ENCODE results near the gene HOXB2.
A peak's percentile ranks its signal among the peaks of the same experiment; 100 is the strongest.

Gene HOXB2

DNA sequence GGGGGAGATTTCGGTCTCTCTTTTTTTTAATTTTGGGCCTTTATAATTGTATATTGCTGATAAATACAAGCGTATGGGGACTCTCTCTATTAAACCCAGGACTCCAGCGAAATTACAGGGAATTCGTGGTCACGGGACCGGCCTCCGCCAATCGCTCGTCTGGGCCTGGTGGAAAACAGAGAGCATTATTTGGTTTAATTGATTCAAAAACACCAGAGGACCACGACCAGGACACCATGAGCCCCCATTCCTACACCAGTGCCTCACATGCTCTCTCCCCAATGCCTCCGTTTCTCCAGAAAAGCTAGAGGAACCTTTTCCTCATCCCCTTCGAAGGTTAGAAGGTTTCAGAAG, at the start of gene HOXB2:
Gene HOXB2 (minus strand): TSS at position 88 of the 354 bp plus-strand sequence. CDS start 198 bp downstream, outside the sequence.
- FAIRE-seq = peak; percentile 47

DNA sequence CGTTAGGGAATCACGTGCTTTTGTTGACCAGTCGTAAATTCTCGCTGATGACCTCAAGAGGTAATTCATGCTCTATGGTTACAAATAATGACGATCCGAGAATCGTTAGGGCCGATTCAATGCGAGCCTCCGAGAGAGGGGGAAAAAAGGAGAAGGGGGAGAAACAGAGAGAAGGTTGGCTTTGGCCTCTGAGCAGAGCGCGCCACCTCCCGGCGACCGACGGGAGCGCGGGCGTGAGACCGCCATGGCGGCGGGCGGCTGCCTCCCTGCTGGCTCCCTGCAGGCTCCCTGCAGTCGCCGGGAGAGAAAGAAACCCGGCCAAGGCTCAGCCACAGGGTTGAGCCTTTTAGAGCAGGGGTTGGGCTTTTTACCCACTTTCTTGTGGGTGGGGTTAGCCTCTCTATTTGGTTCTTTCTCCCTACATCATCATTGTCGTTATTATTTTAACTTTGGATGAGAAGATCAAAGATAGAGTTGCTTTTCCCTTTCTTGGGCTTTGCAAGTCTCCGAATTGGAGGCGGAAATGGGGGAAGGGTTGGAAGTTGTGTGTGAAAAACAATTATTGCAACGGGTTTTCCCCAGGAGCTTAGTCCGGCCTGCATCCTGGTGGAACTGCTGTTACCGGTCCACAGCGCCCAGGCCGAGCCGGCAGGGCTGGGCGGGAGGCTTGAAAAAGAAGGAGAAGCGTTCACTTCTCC, 49.1 kb upstream of the HOXB2 start:
- peak; percentile 95 for FAIRE-seq

DNA sequence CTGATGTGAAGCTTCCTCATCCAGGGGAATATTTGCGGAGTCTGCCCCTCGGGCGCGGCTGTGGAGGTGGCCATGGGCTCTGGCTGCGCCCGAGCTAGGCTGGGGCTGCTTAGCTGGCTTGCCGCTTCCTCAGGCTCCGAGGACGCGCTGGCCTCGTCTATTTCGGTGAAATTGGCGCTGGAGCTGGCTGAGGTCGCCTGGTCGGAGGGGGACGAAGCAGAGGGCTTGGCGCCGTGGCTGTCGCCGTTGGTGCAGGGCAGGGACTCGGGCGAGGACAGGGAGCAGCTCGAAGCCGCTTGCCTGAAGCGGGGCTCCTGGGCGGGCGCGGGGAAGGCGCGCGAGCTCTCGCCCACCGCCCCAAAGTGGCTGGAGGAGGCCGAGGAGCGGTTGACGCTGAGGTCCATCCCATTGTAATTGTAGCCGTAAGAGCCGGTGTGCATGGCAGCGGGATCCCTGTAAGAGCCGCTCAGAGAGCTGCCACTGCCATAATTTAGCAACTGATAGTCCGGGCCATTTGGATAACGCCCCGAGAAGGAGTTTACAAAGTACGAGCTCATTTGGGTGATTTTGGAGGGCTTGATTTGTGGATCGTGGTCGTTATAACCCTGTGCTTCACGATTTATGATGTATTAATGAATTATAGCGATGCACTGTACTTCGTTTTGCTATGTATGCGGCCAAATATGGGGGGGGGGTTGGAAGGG, 48.4 kb upstream of the HOXB2 start, which contains the start of gene HOXB5:
Gene HOXB5 (minus strand): TSS at position 654 of the 704 bp plus-strand sequence. CDS start 97 bp downstream, at position 557.
- FAIRE-seq = no peak

DNA sequence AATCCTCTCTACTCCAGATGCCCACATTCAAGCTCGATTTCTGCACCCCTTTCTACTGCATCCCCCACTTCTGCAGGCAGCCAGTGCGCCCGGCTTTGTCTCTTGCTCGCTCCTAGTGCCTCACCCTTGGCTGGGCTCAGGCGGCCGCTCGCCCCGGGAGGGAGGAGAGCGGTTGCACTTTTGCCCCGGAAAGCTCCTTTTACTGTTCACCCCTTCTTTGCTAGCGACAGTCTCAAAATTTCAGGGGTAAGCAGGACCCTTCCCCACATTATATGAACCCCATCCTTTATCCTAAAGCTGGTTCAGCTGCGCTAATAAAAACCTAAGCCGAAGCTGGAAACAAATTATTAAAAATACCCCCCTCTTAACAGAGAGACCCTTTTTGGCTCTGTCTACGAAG, 47.7 kb upstream of the HOXB2 start:
- FAIRE-seq = no peak

DNA sequence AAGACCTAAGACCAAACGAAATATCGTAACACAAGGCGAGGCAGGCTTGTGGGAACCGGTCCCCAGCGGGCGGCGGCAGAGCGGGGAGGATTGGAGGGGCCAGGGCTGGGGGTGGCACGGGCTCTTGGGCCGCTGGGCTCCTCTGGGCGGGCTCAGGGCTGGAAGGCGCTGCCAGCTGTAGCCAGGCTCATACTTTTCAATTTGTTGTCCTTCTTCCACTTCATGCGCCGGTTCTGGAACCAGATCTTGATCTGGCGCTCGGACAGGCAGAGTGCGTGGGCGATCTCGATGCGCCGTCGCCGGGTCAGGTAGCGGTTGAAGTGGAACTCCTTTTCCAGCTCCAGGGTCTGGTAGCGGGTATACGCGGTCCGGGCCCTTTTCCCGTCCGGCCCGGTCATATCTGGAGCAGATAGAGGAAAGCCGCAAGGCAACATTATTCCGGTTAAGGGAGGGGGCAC, 47.2 kb upstream of the HOXB2 start:
- no peak for FAIRE-seq

DNA sequence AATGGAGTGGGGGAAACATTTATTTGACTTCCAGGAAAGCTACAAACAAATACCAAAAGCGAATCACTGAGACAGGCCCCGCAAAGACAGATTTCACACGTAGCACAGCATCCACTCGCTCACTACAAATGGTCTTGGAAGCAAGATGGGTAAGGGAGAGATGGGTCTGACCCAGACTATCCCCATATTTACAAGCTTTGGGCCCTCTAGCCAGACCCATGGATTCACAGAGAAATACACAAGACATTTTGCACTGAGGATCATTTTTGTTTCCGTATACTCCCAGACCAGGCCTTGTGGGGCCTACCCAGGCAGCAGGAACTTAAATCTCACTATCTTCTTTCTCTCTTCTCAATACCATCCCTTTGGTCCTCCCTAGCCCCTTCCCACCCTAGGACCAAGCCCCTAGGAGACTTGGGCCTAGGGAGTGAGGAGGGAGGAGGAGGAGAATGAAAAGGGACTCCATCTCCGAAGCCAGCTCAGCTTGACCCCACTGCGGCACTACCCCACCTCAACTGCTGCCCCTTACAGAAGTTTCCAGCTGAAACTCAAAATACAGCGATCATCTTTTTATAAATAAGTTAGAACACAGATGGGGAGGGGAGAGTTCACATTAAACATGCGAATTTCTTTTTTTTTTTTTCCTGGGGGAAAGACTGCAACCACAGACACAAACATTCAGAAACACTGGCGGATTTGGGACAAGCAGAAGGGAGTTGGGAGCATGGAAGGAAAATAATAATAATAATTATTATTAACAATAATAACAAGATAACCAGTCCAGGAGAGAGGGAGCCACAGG, 46.5 kb upstream of the HOXB2 start:
- FAIRE-seq = no peak

DNA sequence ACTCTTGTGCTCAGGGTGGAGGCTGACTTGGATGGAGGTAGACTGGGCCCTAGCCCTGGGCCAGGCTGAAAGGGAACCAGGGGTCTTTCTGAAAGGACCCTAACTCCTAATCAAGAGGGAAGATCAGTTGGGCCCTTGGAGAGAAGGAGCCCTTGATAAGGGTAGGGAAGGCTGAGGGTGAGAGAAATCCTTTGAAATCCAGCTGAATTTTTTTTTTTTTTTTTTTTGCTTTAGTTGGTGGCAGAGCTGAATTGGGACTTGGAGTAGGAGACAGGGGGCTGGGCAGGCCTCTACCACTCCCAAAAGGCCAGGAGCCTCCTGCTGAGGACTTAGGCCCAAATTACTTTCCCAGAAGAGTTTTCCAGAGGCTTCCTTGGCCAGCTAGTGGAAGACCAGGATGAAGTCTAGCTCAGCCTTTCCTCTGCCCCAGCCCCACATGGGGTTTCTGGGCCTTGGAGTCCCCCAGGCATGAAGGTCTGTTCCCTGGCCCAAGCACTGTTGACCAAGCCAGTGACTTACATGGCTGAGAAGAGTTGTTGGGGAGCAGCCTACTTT, 45.8 kb upstream of the HOXB2 start:
- FAIRE-seq = no peak

DNA sequence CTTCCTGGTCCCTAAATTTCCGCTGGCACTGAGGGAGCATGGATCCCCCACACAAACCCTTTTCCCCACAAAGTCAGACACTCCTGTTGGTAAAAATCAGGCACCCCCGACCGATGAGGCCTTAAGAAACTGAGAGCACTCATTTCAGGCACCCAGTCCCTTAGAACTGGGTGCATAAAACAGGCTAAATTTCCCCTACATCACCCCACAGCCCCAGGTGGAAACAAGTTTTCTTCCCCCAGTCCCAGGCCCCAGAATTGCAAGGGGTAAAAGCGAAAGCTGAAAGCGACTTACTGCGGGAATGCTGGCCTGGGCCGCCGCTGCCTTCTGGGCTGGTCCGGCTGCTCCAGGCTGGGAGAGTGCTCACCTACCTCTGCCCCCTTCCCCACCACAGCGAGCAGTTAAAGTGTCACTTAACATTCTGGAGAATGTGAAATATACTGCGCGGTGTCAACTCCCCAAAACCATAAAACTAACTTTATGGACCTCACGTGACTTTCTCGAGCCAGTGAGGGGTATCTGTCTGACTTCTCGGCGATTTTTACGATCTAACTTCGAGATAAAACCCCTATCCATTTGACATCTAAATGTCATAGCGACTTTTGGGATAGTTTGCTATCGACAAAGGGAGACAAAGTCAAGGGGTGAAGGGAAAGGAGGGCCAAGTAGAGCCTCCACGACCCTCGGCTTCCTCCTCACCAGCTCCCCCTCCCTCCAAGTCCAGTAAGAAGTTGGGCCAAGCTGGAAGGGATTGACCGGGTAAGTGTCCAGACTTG, 45.1 kb upstream of the HOXB2 start, which contains the start of gene HOXB3:
Gene HOXB3 (minus strand): TSS at position 411 of the 776 bp plus-strand sequence. CDS start 37,767 bp downstream, outside the sequence.
- peak; percentile 97 for FAIRE-seq

DNA sequence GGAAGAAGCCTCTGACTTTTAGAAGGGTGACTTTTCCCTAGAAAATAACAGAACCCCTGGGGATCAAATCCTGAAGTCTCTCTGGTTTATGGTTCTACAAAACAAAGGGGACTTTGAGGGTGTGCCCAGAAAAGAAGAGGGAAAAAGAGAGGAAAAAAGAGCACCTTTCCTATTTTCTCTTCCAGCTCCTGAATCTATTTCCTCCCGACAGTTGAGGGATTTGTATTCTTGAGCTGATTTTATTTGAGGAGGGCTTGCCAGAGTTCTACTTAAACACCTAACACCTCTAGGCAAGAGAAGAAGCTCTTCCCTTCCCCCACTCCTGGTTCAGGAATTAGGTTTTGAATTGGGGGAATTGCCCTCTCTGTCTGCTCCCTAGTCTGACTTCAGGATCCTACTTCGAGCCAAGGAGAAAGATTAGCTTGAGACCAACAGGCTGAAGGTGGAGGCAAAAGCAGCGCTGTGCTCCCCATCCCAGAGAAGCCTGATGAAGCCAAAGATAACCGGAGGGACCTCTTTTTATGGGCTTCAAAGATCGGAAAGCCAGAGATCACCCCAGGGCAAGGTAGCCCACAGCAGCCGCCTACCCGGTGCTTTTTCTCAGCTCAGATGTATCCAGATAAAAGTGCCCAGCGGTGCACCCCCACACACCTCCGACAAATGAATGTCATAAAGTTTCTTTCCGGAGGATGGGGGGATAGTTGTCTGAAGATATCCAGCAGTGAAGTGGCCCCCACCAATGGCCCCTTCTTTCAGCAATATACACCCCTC, 44.3 kb upstream of the HOXB2 start:
- no peak for FAIRE-seq

DNA sequence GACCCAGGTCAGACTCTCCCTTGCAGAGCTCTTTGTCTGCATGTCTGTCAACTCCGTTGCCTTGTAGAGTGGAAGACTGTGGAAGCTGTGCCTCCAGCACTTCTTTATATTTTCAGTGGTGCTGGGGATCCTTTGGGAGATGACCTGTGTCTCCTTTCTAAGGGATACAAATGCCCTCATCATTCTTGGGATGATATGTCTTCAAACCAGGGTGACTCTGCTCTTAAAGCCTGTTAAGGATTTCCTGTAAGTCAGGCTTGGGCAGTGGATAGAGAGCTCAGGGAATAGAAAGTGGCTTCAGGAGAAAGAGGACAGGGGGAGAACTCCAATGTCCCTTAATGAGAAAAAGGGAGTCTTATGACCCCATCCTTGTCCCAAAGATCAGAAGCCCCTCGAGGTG, 43.6 kb upstream of the HOXB2 start:
- no peak for FAIRE-seq

DNA sequence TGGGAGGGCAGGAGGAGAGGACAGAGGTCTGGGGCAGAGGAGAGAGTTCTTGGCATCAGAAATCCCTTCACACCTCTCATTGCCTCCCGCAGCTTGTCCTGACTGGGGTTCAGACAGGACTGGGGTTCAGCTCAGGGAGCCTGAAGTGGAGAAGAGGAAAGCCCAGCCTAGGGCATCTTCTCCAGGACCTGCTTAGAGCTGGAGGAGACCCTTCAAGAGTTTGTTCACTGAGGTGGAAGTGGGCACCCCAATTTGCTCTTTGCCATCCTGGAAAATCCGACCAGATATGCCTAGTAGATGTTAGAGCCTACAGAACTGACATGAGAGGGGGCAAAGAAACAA, 43.1 kb upstream of the HOXB2 start:
- FAIRE-seq = no peak

DNA sequence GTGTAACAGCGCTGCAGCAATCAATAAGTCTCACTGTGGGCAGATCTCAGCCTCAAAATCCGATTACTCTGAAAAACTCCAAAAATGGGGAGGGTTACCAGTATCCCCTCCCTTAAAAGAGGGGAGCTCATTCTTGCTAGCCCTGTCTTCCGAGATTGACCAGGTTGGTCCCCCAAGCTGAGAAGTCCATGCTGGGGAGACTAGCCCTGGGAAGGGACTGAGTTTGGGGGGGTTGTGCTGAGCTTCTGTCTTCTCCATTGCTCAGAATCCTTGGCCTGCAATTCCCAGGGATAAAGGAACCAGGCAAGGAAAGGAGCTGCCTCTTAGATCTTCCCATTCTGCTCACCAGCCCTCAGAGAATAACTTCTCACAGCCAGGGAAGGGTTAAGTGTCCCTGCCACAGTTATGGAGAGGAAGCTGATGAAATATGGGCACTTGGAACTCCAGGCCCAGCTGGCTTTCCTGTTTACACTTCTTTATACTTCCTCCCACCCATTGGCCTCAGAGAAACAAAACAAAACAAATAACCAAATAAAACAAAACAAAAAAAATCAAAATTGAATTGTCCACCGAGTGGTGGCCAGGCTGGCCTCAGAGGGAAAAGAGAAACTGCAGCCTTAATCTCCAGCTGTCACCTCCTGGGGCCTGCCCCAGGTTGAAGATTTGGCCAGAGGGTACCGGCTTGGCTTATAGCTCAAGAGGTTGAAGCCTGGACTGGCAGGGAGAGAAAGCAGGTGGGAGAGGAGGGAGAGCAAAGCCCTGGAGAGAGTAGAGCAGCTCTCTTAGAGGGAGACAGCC, 42.6 kb upstream of the HOXB2 start:
- FAIRE-seq = peak; percentile 64

DNA sequence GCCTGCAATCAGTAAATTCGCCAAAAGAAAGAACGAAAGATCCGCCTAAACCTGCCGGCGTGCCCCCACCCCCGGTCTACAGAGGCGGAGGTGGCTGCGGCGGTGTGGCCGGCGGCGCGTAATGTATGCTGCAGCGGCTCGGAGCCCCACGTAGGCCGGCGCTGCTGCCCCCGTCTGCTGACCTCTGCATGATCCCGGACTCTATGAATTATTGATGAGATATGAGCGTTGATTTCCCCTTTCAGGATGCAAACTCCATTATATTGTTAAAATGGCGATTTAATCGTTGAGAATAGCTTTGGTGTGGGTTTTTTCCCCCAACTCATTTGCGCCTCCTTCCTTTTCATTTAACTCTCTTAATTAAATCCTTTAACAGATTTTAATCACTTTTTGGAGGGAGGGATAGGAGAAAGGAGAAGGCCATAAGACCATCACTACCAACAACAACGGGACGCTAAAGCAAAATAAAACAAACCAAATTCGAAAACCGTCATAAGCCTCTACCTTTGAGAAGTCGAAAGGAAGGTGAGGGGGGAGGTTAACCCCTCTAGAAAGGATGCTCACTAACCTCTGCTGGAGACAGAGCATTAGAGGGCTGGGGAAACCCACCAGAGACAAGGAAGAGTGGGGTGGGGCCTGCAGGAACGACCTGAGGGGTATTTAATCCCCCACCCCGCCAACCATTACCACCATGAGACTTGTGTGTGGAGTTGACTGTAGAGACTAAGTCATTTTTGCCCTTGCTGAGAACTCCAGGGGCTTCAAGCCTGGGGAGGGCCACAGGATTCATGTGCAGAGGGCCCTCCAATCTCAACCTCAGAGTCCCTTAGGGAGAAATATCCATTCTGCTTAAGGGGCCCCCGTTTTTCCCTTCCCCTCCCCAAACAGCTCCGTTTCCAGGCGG, 41.7 kb upstream of the HOXB2 start:
- no peak for FAIRE-seq

DNA sequence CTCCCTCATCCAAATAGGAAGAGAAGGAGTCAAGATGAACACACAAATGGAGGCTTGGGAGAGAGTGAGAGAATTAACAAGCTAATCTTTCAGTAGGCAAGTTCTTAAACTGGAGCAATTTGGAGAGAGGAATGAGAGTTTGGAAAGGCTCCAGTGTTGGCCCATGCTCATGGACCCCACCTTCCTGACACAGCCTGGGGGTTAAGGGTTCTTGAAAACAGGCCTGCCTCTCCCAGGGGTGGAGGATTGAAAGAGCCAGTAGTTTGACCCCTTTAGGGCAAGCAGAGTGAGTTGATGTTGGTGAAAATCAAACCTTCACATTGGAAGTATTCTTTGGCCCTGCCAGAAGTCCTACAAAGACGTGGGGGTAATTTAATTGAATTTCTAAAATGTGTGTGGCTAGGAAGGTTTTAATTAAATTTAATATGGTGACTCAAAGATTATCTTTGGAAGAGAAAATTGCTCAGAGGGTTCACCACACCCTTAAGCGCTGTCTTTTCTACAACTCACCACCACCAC, 39.4 kb upstream of the HOXB2 start:
- FAIRE-seq = no peak

DNA sequence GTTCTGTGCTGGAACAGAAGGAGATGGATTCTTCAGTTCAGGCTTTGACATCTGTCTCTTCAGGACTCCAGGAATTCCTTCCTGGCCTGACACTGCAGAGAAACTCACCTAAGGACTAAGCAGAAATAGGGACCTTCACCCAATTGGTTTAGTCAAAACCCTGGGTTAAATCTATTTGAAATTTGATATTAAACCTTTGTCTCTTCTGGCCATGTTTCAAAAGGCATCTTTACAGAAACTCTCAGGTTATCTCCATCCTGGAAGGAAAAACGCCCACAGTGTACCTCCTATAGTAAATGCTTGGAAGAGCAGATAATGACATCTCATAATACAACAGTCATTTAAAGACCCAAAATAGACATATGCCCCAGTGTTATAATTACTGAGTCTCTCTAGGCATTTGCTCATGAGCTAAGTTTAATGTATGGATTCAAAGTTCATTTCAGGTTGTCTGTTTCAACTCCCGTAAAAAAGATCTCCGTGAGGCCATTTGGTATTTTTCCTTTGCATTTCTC, 38.9 kb upstream of the HOXB2 start:
- peak; percentile 46 for FAIRE-seq

DNA sequence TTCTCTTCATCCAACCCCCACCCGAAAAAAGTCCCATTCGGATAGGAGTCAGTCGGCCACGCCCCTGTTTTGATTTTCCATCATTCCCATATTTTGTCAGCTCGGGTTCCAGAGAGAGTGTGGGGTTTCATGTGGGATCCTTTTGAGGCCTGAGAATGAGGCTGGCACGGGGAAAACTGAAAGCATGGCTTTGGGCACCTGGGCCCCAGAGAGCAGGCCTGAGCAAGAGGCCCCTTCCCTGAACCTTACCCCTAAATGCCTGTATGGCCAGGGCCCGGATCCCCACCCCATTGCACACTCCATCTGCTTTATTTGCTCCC, 37.8 kb upstream of the HOXB2 start:
- no peak for FAIRE-seq

DNA sequence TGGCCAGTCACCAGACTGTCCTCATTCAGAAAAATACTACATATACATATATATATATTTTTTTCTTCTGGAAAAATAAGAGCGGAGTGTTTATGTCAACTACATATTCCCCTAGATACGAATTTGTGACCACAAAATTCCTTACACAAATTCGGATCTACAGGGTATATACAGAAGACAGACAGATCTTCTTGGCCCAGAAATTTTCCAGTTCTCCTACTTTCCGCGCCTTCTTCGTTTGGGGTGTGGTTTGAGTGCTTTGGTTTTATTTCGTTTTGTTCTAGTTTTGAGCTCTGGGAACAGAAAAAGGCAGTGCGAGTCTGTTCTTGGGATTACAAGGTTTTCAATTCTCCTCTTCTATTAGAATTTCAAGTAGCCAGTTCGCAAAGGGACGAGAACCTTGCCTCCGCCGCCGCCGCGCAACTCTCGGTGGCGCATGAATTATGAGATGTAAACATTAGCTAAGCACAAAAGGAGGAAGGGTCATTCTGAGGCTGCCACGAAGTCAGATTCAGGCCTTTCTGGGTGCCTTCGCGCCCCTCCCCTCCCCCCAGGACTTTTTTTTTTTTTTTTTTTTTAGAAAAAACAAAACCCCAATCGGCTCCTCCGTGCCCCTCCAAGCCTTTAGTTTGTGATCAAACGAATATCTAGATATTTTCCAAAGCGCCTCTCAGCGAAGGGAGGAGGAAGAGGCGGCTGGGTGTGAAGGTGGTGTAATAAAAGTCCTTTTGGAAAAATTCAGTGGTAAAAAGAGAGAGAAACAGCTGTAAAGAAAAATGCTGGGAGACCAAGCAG, 35.0 kb upstream of the HOXB2 start:
- peak; percentile 27 for FAIRE-seq

DNA sequence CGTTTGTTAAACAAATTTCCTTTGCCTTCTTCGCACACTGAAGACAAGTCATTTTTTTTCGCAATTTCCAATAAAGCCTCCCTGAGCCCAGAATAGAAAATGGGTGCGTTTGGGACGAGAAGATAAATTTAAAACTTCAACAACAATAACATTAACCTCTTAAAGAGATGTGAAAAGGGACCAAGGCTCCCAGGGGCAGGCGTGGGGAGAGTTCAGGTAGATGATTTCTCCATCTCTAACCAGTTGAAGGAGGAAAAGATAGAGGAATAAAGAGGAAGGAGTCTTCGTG, 34.5 kb upstream of the HOXB2 start:
- peak; percentile 11 for FAIRE-seq

All from G401.6 (cell line).